ENCODE results near the gene FLACC1.
"Not testable (repeated sequence)": the region's sequence is repeated elsewhere in the genome, so short reads cannot be mapped to it uniquely, and the experiment has no call there.

The FLACC1 gene

GRCh38 chr2:201249889-201250288, 107.3 kb downstream of the FLACC1 start:
- DNase-seq: no peak

- no peak for DNase-seq
Observed at GRCh38 chr2:201248288-201248844, 108.8 kb downstream of the FLACC1 start.

GRCh38 chr2:201246280-201246679, 110.9 kb downstream of the FLACC1 start:
- DNase-seq: no peak

- DNase-seq: no peak
Observed at GRCh38 chr2:201244829-201245228, 112.3 kb downstream of the FLACC1 start.

- no peak for DNase-seq
Observed at GRCh38 chr2:201242571-201243277, 114.4 kb downstream of the FLACC1 start.

GRCh38 chr2:201239167-201239935, 117.8 kb downstream of the FLACC1 start:
- not testable (repeated sequence) for DNase-seq
